ENCODE data around the gene GET4. TPM values are rescaled to one million over a fixed set of nuclear protein-coding genes. Genes with fewer than 3 reads are reported as not detected.

Gene GET4
- total and polyA plus RNA-seq, 10 of the 15 experiments (the other 5 are each of a cell fraction or from before 2014, with no cell fraction given), result 0.66 to 73.8 (median 34.0) TPM

- Histone ChIP-seq H3K79me2 (ENCODE audit: control insufficient read depth, insufficient read depth, low read length) (no peaks in the 10 kb centered on the region), H4K20me1 (ENCODE audit: control insufficient read depth, insufficient read depth) (no peaks in the 10 kb centered on the region), H3K9ac (ENCODE audit: control insufficient read depth, insufficient read depth, low read length) (no peak overlapping the region), H3K4me2 (ENCODE audit: control insufficient read depth, insufficient read depth) (no peak overlapping the region), H3K4me3 (no peak overlapping the region), H3K4me1 (ENCODE audit: control insufficient read depth, insufficient read depth, low read length) (no peaks in the 10 kb centered on the region; the same call in 1 of the 2 replicates), H2AFZ (ENCODE audit: control insufficient read depth, low read depth, low read length) (no peak overlapping the region), H3K27me3 (replicated peaks in 1 of 2; ENCODE audit: control insufficient read depth in 2 of 2, insufficient read depth in 2 of 2, low read length in 1 of 2) (no peaks in the 10 kb centered on the region), H3K9me3 (replicated peaks; ENCODE audit: control insufficient read depth, insufficient read depth, low read length) (no peaks in the 10 kb centered on the region), H3K36me3 (ENCODE audit: control insufficient read depth in 2 of 2, insufficient read depth in 2 of 2, low read length in 1 of 2) (peaks cover 0 to 32% of the 10 kb centered on the region in 2 experiments; a peak in 2 of 4 replicates), H3K27ac (ENCODE audit: control insufficient read depth, insufficient read depth) (no peak overlapping the region)
- ATAC-seq (no peak), FAIRE-seq (no peak), DNase-seq (ENCODE audit: low read depth, low spot score) (no peak)
- ChIA-PET CTCF (no interaction called here), SMC1A (ENCODE audit: uncharacterized antibody, unreplicated experiment) (interaction anchor here (0.6 kb wide), 1 partner anchor 204 kb away, joined by 3 read pairs; no protein-coding TSS in a partner anchor), RAD21 (ENCODE audit: unreplicated experiment) (interaction anchor here (1.3 kb wide), 1 partner anchor 10 kb away, joined by 4 read pairs; no protein-coding TSS in a partner anchor), POLR2A (interaction anchor here (0.6 kb wide), 1 partner anchor 260 kb away, joined by 4 read pairs; no protein-coding TSS in a partner anchor)
- BruUV-seq (replicated peaks), result no TSS peak
- intact Hi-C loops (cut with micrococcal nuclease; ENCODE audit: unreplicated experiment) (loop anchor here (10.0 kb wide), 1 partner anchor 164 kb away; no protein-coding TSS in a partner anchor), in situ Hi-C loops (cut with MboI) (no loop called here)
- 80% methylated on average over 24 of the region's 26 CpGs for whole genome bisulfite sequencing (ENCODE audit: insufficient coverage, insufficient replicate concordance, low lambda C conversion rate, missing lambda C conversion rate)
- TF ChIP-seq IRF5 (IDR thresholded peaks at IDR 0.05; ENCODE audit: borderline replicate concordance) (no peak), MTA3 (IDR thresholded peaks at IDR 0.05; ENCODE audit: borderline replicate concordance, low read length) (no peak), ZBTB33 (IDR thresholded peaks at IDR 0.05) (no peak), EGR1 (IDR thresholded peaks at IDR 0.05; ENCODE audit: borderline replicate concordance in 1 of 2, low read depth in 2 of 2, low read length in 2 of 2) (no peak), BACH1 (IDR thresholded peaks at IDR 0.05; ENCODE audit: borderline replicate concordance) (no peak), STAT3 (IDR thresholded peaks at IDR 0.05; ENCODE audit: low read depth, low read length) (no peak), ZNF274 (IDR thresholded peaks at IDR 0.05; ENCODE audit: insufficient read depth, insufficient read length) (no peak), SUPT20H (IDR thresholded peaks at IDR 0.05; ENCODE audit: borderline replicate concordance, control insufficient read depth, low read depth, low read length) (no peak), ZNF592 (IDR thresholded peaks at IDR 0.05) (no peak), CBFB (IDR thresholded peaks at IDR 0.05; ENCODE audit: low read depth) (no peak), CREM (IDR thresholded peaks at IDR 0.05; ENCODE audit: low read depth) (no peak), E4F1 (IDR thresholded peaks at IDR 0.05; ENCODE audit: borderline replicate concordance, partially characterized antibody) (no peak)
Observed at GRCh38 chr7:900331-901040, 24.1 kb downstream of the GET4 start.
